ENCODE measurements around the gene EGR2. TPM values are rescaled to one million over a fixed set of nuclear protein-coding genes. Genes with fewer than 3 reads are reported as not detected.

EGR2 gene
- polyA plus RNA-seq, 2 of the 4 experiments (the other 2 are of a cell fraction), result 4.4 TPM; not detected in 1

- POLR2A ChIA-PET, result interaction anchor here (0.7 to 1.9 kb wide), 3 partner anchors 13 to 194 kb away, joined by 3 to 14 read pairs (median 4); partner anchors contain the start of gene EGR2
- DNase-seq (ENCODE audit: low read depth in 1 of 2, low spot score in 1 of 2) (peak; percentile 84 to 91), ATAC-seq (peak; percentile 94), FAIRE-seq (no peak)
- H3K27ac ChIP-seq, result peak within 1 kb of the TSS; percentile 97 to 100
- no peaks in the 10 kb centered on the region for H3K9me3 ChIP-seq
- H3K4me2 ChIP-seq, result peak within 1 kb of the TSS; percentile 86
- under 1% methylated on average over 33 of the region's 87 CpGs for WGBS (ENCODE audit: missing lambda C conversion rate)
- peaks cover 25% of the 10 kb centered on the region for H3K4me1 ChIP-seq
- H3K4me3 ChIP-seq, result peak within 1 kb of the TSS; percentile 94
- CTCF ChIA-PET, result interaction anchor here (0.8 to 1.5 kb wide), 4 partner anchors 13 to 211 kb away, joined by 3 to 5 read pairs (median 4); no protein-coding TSS in a partner anchor
- no peak for TF ChIP-seq FOSL2 (IDR thresholded peaks at IDR 0.05)
- peak; percentile 19 for TF ChIP-seq FOSL2 (CRISPR knock-in tag; IDR thresholded peaks at IDR 0.05)
- TF ChIP-seq PBX3 (IDR thresholded peaks at IDR 0.05), result peak; percentile 90
- peak; percentile 21; the same call in 1 of the 2 replicates for TF ChIP-seq E2F6 (IDR thresholded peaks at IDR 0.05; ENCODE audit: borderline replicate concordance, low read depth)
- TF ChIP-seq MYC (IDR thresholded peaks at IDR 0.05; ENCODE audit: borderline replicate concordance, low read length), result peak; percentile 86
- peak; percentile 33 for TF ChIP-seq EHMT2 (IDR thresholded peaks at IDR 0.05; ENCODE audit: low read depth)
- peak; percentile 48 to 73; a peak in 3 of 5 replicates for TF ChIP-seq JUN (IDR thresholded peaks at IDR 0.05)
- no peak for TF ChIP-seq NPAS2 (CRISPR knock-in tag; IDR thresholded peaks at IDR 0.05; ENCODE audit: borderline replicate concordance)
- no peak for TF ChIP-seq FOSB (CRISPR knock-in tag; IDR thresholded peaks at IDR 0.05)
- no peak for TF ChIP-seq ESRRA (IDR thresholded peaks at IDR 0.05; ENCODE audit: borderline replicate concordance, low read length)
- peak; percentile 6; the same call in 1 of the 2 replicates for TF ChIP-seq GATA3 (IDR thresholded peaks at IDR 0.05; ENCODE audit: borderline replicate concordance)
- peak; percentile 83 for TF ChIP-seq POLR2A (IDR thresholded peaks at IDR 0.05; ENCODE audit: low read length)
- TF ChIP-seq RAD21 (conservative IDR thresholded peaks at IDR 0.05 in 1 of 2, IDR thresholded peaks at IDR 0.05 in 1 of 2), result no peak
- TF ChIP-seq BCL3 (IDR thresholded peaks at IDR 0.05), result peak; percentile 71; the same call in 2 of the 3 replicates
- no peak for TF ChIP-seq KDM5A (IDR thresholded peaks at IDR 0.05)
- peak; percentile 87 for TF ChIP-seq MAX (IDR thresholded peaks at IDR 0.05)
- TF ChIP-seq TFCP2L1 (CRISPR knock-in tag; IDR thresholded peaks at IDR 0.05), result no peak
- no peak for TF ChIP-seq RCOR1 (IDR thresholded peaks at IDR 0.05; ENCODE audit: low read depth, low read length)
- 0 out of 2 replicates have a peak, but pooled peaks have one; percentile 17 for TF ChIP-seq HOXB13 (CRISPR knock-in tag; IDR thresholded peaks at IDR 0.05; ENCODE audit: low read depth)
- TF ChIP-seq HES2 (IDR thresholded peaks at IDR 0.05), result no peak
- TF ChIP-seq CEBPB (IDR thresholded peaks at IDR 0.05), result no peak
- peak; percentile 58; the same call in 1 of the 2 replicates for TF ChIP-seq TP53 (CRISPR knock-in tag; IDR thresholded peaks at IDR 0.05)
- TF ChIP-seq PHF8 (IDR thresholded peaks at IDR 0.05; ENCODE audit: borderline replicate concordance, low read depth), result peak; percentile 73; the same call in 1 of the 2 replicates
Measured at GRCh38 chr10:62804356-62805230, 11.6 kb downstream of the EGR2 start, which contains the start of gene ADO. ADO (plus strand) TSS chr10:62804720; CDS start chr10:62805060, 340 bp downstream.
